Suppressor macrophage treated with lipopolysaccharide for 1 hour (primary cell): Measurements from ENCODE around the gene NTSR2.

Experiments
- DNase-seq, 3 donors: peaks; one replicate each; pipeline ENCODE4 v3.0.0-alpha.2; 2020 to 2022

NTSR2 gene

GRCh38 chr2:11621410-11621809 lies 48.6 kb downstream of the NTSR2 start:
- no peak for DNase-seq

- no peak for DNase-seq
These were observed 51.3 kb downstream of the NTSR2 start for GRCh38 chr2:11618708-11619062.

GRCh38 chr2:11617984-11618707 lies 51.8 kb downstream of the NTSR2 start:
- DNase-seq = no peak

GRCh38 chr2:11617527-11617926 lies 52.5 kb downstream of the NTSR2 start:
- no peak for DNase-seq

- DNase-seq = no peak
These were observed 53.1 kb downstream of the NTSR2 start for GRCh38 chr2:11616851-11617415.

GRCh38 chr2:11616097-11616687 lies 53.8 kb downstream of the NTSR2 start:
- no peak for DNase-seq

GRCh38 chr2:11615209-11615608 lies 54.8 kb downstream of the NTSR2 start:
- DNase-seq = no peak

GRCh38 chr2:11613297-11613696 lies 56.7 kb downstream of the NTSR2 start:
- no peak for DNase-seq

- no peak for DNase-seq
These were observed 57.3 kb downstream of the NTSR2 start for GRCh38 chr2:11612553-11613215.

GRCh38 chr2:11611251-11611650 lies 58.7 kb downstream of the NTSR2 start:
- no peak for DNase-seq

- DNase-seq = no peak
These were observed 59.3 kb downstream of the NTSR2 start for GRCh38 chr2:11610624-11611242.
